KOPT-K1 (cell line): ENCODE data around the gene ITGA7.
A peak's percentile ranks its signal among the peaks of the same experiment; 100 is the strongest.

Experiments used
- H3K27ac ChIP-seq: fragments of 200-600 bp; sonication (generic); 2 replicates; pipeline ENCODE4 v1.5.1; 2016; ENCODE audit warnings: antibody characterized with exemption, mild to moderate bottlenecking, low read depth, low read length; ENCODE audit not compliant: poor library complexity, severe bottlenecking
- H3K36me3 ChIP-seq: fragments of 200-600 bp; sonication (generic); 2 replicates; pipeline ENCODE4 v1.5.1; 2017; ENCODE audit warnings: antibody characterized with exemption, mild to moderate bottlenecking, low read length, moderate library complexity; ENCODE audit not compliant: insufficient read depth
- H3K9me3 ChIP-seq: fragments of 200-600 bp; sonication (generic); 2 replicates; pipeline ENCODE4 v1.5.1; 2017; ENCODE audit warnings: antibody characterized with exemption, low read length, mild to moderate bottlenecking; ENCODE audit not compliant: insufficient read depth, poor library complexity, severe bottlenecking

ITGA7 gene, protein sequence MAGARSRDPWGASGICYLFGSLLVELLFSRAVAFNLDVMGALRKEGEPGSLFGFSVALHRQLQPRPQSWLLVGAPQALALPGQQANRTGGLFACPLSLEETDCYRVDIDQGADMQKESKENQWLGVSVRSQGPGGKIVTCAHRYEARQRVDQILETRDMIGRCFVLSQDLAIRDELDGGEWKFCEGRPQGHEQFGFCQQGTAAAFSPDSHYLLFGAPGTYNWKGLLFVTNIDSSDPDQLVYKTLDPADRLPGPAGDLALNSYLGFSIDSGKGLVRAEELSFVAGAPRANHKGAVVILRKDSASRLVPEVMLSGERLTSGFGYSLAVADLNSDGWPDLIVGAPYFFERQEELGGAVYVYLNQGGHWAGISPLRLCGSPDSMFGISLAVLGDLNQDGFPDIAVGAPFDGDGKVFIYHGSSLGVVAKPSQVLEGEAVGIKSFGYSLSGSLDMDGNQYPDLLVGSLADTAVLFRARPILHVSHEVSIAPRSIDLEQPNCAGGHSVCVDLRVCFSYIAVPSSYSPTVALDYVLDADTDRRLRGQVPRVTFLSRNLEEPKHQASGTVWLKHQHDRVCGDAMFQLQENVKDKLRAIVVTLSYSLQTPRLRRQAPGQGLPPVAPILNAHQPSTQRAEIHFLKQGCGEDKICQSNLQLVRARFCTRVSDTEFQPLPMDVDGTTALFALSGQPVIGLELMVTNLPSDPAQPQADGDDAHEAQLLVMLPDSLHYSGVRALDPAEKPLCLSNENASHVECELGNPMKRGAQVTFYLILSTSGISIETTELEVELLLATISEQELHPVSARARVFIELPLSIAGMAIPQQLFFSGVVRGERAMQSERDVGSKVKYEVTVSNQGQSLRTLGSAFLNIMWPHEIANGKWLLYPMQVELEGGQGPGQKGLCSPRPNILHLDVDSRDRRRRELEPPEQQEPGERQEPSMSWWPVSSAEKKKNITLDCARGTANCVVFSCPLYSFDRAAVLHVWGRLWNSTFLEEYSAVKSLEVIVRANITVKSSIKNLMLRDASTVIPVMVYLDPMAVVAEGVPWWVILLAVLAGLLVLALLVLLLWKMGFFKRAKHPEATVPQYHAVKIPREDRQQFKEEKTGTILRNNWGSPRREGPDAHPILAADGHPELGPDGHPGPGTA

DNA sequence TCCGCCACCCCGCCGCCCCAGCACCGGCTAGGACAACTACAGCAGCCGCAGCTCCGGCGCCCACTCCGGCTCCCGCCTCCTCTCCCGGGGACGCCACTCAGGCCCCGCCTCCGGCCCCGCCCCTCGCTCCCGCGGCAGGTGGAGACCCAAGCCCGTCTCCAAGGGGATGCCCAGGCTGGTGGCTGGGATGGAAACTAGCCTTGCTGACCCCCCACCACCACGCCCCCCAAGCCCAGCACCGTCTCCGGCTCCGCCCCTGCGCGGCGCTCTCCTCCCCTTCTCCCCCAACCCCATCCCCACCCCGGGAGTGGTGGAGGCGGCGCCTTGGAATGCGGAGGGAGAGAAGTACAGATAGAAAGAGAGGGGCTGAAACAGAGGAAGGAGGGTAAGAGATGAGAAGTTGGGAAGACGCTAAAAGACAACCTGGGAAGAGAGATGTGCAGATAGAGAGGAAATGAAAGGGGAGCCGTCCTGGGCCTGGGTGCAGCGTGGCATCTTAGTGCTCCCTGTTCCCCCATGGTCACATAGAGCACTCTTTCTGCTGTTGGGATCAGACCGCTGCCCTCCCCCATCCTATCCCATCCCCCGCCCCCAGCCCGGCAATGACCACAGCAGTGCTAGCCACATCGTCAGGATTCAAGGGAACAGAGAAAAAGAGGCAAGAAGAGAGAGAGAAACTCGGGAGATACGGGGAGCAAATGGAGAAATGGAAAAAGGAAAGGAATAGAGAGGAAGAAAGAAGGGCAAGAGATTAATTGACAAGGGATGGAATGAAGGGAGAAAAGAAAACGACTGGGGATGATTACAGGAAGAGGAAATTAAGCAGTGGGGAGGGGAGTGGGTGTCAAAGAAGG, at the start of gene ITGA7:
Gene ITGA7 (minus strand): TSS at position 64 of the 854 bp plus-strand sequence. CDS start 222 bp downstream, outside the sequence.
- H3K9me3 ChIP-seq, result no peaks in the 10 kb centered on the region
- no peaks in the 10 kb centered on the region for H3K36me3 ChIP-seq
- H3K27ac ChIP-seq, result no peak within 1 kb of the TSS

DNA sequence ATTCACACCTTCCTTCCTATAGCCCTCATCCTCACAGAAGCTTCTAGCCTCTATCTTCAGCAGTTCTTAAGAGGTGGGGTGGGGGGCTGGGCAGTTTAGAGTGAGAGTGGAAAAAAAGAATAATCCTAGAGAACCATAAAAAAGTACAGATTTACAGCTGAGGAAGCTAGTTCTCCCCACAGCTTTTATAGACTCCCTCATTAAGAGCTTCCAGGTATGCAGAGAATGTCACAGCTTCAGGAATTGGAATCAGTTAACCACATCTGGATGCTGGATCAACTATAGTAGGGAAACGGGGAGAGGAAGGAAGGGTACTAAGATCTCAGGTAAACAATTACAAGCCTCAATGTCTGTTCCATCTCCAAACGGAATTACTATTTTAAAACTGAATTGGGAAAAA, 47.5 kb upstream of the ITGA7 start:
- Histone ChIP-seq H3K36me3 (peaks cover 100% of the 10 kb centered on the region), H3K27ac (no peak overlapping the region), H3K9me3 (no peaks in the 10 kb centered on the region)

DNA sequence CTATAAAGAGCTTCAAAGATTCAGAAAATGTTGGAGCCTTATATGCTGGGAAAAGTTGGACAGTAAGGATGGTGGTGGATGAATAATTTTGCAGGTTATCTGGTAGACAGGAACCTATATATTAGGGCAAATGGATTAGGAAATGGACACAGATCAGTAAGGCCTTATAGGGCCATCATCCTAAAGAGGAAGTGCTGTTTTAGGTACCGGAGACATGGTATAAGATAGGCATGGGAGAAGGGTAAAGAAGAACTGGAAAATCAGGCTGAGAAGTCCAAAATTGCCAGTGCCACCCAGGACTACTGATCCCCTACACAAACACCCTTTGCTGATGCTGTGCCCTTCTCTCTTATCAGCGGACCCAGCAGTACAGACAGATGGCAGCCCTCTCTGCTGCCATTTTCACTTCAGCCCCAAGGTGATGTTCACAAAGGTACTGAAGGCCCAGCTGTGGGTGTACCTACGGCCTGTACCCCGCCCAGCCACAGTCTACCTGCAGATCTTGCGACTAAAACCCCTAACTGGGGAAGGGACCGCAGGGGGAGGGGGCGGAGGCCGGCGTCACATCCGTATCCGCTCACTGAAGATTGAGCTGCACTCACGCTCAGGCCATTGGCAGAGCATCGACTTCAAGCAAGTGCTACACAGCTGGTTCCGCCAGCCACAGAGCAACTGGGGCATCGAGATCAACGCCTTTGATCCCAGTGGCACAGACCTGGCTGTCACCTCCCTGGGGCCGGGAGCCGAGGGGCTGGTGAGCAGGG, 40.7 kb upstream of the ITGA7 start:
- H3K27ac ChIP-seq, result no peak overlapping the region
- H3K36me3 ChIP-seq, result peaks cover 71% of the 10 kb centered on the region
- H3K9me3 ChIP-seq, result no peaks in the 10 kb centered on the region

DNA sequence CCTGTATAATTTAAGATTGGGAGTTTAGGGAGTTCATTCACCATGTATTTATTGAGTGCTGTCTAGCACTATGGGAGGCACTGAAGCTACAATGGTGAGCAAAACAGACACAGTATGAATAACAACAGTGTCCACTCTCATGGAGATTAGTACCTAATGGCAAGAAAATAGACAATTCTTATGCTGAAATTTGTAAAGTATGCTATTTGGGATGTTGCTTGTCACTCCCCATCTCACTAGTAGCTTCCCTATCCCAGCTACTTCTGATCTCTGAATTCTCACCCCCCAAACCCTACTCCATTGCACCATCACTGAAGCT, 39.2 kb upstream of the ITGA7 start:
- H3K9me3 ChIP-seq, result no peaks in the 10 kb centered on the region
- H3K36me3 ChIP-seq, result peaks cover 55% of the 10 kb centered on the region
- H3K27ac ChIP-seq, result no peak overlapping the region

DNA sequence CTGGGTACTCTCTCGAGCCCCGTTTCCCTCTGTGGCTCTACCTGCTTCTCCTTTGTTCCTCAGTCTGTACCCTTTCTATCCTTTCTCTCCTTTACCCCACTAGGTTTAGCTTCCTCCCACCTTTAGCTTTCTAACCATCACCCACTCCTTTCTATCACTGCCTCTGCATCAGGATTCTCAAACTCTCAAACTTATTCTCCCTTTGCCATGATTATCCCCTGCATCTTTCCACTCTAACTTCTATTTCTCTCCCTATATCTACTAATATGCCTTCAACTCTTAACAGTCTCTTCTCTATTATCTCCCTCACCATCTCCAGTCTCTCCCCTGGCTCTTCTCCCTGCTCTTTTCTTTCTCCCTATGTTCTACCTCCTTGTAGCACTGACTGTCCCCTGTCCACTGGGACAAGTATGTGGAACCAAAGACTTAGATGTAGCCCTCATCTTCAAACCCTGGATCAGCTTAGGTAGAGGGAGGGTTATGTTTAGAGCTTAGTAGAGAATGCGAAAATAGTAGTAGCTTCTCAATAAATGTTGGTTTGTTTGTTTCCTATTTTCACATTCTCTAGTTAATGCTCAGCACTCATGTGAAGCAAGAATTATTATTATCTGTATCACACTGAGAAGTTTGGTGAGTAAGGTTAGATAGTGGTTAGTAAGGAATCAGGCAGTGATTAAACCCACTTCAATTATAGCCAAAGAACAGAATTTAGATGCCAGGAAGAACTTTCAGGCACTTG, 38.6 kb upstream of the ITGA7 start:
- Histone ChIP-seq H3K27ac (no peak overlapping the region), H3K9me3 (no peaks in the 10 kb centered on the region), H3K36me3 (peaks cover 50% of the 10 kb centered on the region)

DNA sequence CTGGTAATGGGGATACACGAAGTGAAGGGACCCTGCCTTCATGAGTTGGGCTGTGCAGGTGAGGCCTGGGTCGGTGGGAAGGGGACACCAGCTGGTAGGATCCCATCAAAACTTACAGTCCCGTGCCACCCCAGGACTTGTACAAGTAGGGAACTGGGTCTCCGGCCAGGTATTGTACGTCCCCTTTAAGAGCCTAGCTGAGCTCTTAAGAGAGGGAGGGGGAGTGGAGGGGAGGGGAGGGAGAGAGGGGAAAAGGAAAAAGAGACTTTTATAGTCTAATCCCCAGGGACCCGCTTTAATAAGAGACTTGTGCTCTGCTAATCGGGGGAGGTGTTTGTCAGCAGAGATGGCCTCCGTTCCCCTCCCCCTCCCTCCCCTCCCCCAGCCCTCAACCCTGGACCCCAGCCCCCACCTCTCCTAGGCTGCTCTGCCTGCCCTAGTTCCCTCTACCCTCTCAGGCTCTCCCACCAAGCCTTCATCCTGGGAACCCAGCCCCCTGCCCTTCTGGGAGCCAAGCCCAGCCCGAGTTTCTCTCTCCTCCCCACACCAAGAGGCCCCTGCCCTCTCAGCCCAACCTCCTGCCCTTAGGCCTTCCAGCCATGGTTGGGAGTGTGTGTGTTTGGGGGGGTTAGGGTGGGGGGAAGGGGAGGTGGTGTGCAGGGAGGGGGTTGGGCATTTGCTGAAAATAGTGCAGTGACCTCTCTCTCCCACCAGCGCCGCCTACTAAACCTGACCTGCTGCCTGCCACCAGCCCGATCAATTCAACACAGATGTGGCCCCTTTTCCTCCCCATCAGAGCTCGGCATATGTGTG, 37.9 kb upstream of the ITGA7 start:
- peaks cover 42% of the 10 kb centered on the region for H3K36me3 ChIP-seq
- H3K9me3 ChIP-seq, result no peaks in the 10 kb centered on the region
- peak overlapping the region; percentile 70 for H3K27ac ChIP-seq

DNA sequence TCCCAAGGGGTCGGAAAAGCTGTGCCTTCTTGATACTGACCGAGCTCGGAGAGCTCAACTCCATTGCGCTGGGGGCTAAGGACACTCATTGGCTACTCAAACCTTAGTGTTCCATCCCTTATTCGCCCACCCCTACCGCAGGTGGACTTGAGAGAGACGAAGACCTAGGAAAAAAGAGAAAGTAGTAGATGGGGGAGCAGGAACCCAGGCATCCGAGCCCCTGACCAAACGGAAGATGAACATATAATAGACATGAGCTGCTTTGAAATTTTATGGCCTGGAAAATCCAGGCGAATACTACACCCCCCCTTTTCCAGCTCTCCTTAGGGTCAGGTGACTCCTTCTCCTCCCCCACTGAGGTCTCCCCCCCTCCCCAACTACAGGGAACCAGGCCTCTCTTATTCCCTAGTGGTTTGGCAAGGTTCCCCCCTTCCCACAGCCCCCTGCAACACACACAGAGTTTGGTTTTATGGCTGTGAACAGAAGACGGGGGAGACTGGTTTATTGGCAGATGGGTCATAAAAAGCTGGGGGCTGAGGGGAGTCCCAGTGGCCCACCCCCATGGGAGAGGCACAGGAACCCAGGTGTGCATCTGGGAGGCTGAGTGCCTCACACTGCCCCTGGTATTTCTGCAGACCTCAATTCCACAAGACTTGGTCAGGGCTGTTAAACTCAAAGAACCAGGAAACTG, 36.8 kb upstream of the ITGA7 start:
- Histone ChIP-seq H3K36me3 (peaks cover 32% of the 10 kb centered on the region), H3K27ac (peak overlapping the region; percentile 70), H3K9me3 (no peaks in the 10 kb centered on the region)

DNA sequence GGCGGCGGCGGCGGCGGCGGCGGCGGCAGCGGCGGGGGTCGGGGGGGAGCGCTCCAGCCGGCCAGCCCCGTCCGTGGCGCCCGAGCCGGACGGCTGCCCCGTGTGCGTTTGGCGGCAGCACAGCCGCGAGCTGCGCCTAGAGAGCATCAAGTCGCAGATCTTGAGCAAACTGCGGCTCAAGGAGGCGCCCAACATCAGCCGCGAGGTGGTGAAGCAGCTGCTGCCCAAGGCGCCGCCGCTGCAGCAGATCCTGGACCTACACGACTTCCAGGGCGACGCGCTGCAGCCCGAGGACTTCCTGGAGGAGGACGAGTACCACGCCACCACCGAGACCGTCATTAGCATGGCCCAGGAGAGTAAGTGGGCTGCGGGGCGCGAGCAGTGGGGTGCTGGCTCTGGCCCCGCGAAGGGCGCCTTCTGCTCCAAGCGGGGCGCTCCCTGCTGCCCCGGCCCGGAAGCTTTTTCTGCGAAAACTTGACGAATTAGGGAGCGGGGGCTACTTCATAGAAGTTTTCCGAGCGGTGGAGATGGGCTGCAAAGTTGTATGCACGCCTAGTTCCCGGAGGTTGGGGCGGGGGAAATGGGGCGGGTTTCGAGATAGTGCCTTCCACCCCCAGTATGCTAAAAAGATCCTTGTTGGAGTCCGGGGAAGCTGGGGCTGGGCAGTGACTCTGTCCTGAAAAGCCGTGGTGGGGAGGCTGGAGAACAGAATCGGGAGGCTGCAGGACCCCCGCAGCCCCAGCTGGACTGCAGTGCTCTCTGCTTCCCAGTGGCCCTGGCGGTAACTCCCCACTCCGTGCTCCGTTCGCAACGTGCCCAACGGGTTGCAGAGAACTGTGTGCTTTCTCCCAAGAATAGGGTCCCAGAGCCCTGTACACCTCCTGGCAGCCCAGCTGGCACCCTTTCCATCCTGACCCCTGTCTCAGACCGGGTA, 36.0 kb upstream of the ITGA7 start:
- no peaks in the 10 kb centered on the region for H3K9me3 ChIP-seq
- peak overlapping the region; percentile 70 for H3K27ac ChIP-seq
- peaks cover 23% of the 10 kb centered on the region; the same call in 1 of the 2 replicates for H3K36me3 ChIP-seq

DNA sequence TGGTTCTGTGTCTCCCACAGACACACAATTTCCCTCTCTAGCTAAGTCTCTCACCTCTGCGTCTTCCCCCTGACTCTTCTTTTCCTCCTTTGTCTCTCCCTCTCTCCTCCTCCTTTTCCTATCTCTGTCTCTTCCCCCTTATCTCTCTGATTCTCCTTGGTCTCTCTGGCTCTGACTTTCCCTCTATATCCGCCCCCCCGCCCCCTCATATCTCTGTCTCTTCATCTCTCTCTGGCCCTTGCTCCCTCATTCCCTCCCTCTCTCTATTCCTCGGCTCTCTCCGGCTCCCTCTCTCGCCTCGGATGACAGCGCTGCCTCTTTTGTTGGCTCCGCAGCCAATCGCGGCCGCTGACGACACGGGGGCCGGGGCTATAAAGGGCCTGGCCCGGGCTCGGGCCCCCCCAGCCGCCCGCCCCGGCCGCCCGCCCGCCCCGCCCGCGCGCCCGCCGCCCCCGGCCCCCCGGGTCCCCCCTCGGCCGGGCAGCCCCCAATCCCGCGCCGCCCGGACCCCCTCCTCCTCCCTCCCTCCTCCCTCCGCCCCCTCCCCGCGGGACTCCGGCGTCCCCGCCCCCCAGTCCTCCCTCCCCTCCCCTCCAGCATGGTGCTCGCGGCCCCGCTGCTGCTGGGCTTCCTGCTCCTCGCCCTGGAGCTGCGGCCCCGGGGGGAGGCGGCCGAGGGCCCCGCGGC, 35.2 kb upstream of the ITGA7 start, which contains the start of gene GDF11:
Gene GDF11 (plus strand): TSS at position 404 of the 687 bp plus-strand sequence. CDS start 195 bp downstream, at position 599.
- peak within 1 kb of the TSS; percentile 70 for H3K27ac ChIP-seq
- no peaks in the 10 kb centered on the region for H3K9me3 ChIP-seq
- H3K36me3 ChIP-seq, result peaks cover 15% of the 10 kb centered on the region; the same call in 1 of the 2 replicates

DNA sequence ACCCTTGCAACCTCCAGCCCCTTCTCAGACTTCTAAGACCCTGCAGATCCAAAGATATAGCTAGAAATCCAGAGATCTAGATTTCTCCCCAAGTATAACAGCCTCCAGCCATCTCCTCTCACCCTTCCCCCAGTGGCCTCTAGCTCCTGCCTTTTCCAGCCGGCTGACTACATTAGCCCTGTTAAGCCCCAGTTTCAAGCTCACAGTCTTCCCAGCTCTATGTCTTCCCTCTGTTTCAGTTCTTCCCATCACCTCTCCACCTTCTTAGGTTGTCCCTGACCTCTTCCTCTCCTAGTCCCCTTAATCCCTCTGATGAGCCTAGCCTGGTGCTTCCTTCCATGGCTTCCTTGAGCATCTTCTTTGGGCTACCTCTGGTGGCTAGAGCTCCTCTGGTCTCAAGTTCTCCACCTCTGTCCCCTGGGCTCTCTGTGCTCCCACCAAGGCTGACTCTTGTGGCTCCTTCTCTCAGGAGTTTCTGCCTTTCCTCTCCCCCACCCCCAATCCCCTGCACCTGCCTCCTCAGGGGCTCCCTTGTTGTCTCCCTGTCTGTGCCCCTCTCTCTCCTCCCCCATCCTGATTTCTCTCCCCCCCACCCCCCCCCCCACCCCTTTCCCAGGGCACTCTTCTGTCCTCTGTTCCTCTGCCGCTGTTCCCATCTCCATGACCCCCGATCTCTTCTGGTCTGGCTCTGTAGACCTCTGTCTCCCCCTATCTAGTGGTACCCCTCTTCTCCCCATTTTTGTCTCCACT, 34.4 kb upstream of the ITGA7 start:
- Histone ChIP-seq H3K9me3 (no peaks in the 10 kb centered on the region), H3K36me3 (peaks cover 8% of the 10 kb centered on the region; the same call in 1 of the 2 replicates), H3K27ac (peak overlapping the region; percentile 48)
